Measurements from ENCODE around the gene PCTP.

Gene PCTP

GRCh38 chr17:55793272-55793671 is 42.4 kb downstream of the PCTP start:
- Mint-ChIP-seq H3K4me1 (no peaks in the 10 kb centered on the region), H3K4me3 (no peak overlapping the region), H3K9me3 (no peaks in the 10 kb centered on the region), H3K27me3 (peaks cover 11% of the 10 kb centered on the region), H3K36me3 (ENCODE audit: insufficient read depth) (no peaks in the 10 kb centered on the region), H3K27ac (ENCODE audit: low read depth) (no peak overlapping the region)
- no peak for DNase-seq (ENCODE audit: low spot score in 2 of 2)
- no peak for ATAC-seq (replicated peaks; ENCODE audit: extremely low read depth, poor library complexity, severe bottlenecking)

- DNase-seq (ENCODE audit: low spot score in 2 of 2) (no peak), ATAC-seq (replicated peaks; ENCODE audit: extremely low read depth, poor library complexity, severe bottlenecking) (no peak)
- Mint-ChIP-seq H3K27me3 (peaks cover 2% of the 10 kb centered on the region), H3K4me3 (no peak overlapping the region), H3K27ac (ENCODE audit: low read depth) (no peak overlapping the region), H3K36me3 (ENCODE audit: insufficient read depth) (no peaks in the 10 kb centered on the region), H3K9me3 (no peaks in the 10 kb centered on the region), H3K4me1 (no peaks in the 10 kb centered on the region)
Measured at GRCh38 chr17:55794725-55795482, 44.1 kb downstream of the PCTP start.

GRCh38 chr17:55806745-55807495 is 56.1 kb downstream of the PCTP start:
- Mint-ChIP-seq H3K36me3 (ENCODE audit: insufficient read depth) (no peaks in the 10 kb centered on the region), H3K4me3 (no peak overlapping the region), H3K27ac (ENCODE audit: low read depth) (no peak overlapping the region), H3K4me1 (no peaks in the 10 kb centered on the region), H3K27me3 (peaks cover 2% of the 10 kb centered on the region), H3K9me3 (no peaks in the 10 kb centered on the region)
- ATAC-seq (replicated peaks; ENCODE audit: extremely low read depth, poor library complexity, severe bottlenecking) (no peak), DNase-seq (ENCODE audit: low spot score in 2 of 2) (no peak)

- Mint-ChIP-seq H3K36me3 (ENCODE audit: insufficient read depth) (no peaks in the 10 kb centered on the region), H3K9me3 (no peaks in the 10 kb centered on the region), H3K27me3 (peaks cover 24% of the 10 kb centered on the region), H3K4me3 (no peak overlapping the region), H3K4me1 (no peaks in the 10 kb centered on the region), H3K27ac (ENCODE audit: low read depth) (no peak overlapping the region)
- DNase-seq (ENCODE audit: low spot score in 2 of 2) (no peak), ATAC-seq (replicated peaks; ENCODE audit: extremely low read depth, poor library complexity, severe bottlenecking) (no peak)
Measured at GRCh38 chr17:55811536-55811935, 60.7 kb downstream of the PCTP start.

GRCh38 chr17:55812323-55812722 is 61.5 kb downstream of the PCTP start:
- Mint-ChIP-seq H3K27me3 (peaks cover 28% of the 10 kb centered on the region), H3K4me3 (no peak overlapping the region), H3K4me1 (no peaks in the 10 kb centered on the region), H3K36me3 (ENCODE audit: insufficient read depth) (no peaks in the 10 kb centered on the region), H3K27ac (ENCODE audit: low read depth) (no peak overlapping the region), H3K9me3 (no peaks in the 10 kb centered on the region)
- DNase-seq (ENCODE audit: low spot score in 2 of 2) (no peak), ATAC-seq (replicated peaks; ENCODE audit: extremely low read depth, poor library complexity, severe bottlenecking) (no peak)

GRCh38 chr17:55813944-55814343 is 63.1 kb downstream of the PCTP start:
- no peak overlapping the region for H3K27ac Mint-ChIP-seq (ENCODE audit: low read depth)
- no peak overlapping the region for H3K4me3 Mint-ChIP-seq
- peaks cover 7% of the 10 kb centered on the region for H3K9me3 Mint-ChIP-seq
- H3K4me1 Mint-ChIP-seq: no peaks in the 10 kb centered on the region
- no peak for ATAC-seq (replicated peaks; ENCODE audit: extremely low read depth, poor library complexity, severe bottlenecking)
- peaks cover 39% of the 10 kb centered on the region for H3K27me3 Mint-ChIP-seq
- DNase-seq (ENCODE audit: low spot score in 2 of 2): no peak
- H3K36me3 Mint-ChIP-seq (ENCODE audit: insufficient read depth): no peaks in the 10 kb centered on the region

- no peaks in the 10 kb centered on the region for H3K36me3 Mint-ChIP-seq (ENCODE audit: insufficient read depth)
Measured at GRCh38 chr17:55814377-55814776, 63.5 kb downstream of the PCTP start.

GRCh38 chr17:55816532-55817396 is 65.9 kb downstream of the PCTP start:
- no peaks in the 10 kb centered on the region for H3K4me1 Mint-ChIP-seq
- peaks cover 39% of the 10 kb centered on the region for H3K27me3 Mint-ChIP-seq
- H3K4me3 Mint-ChIP-seq: no peak overlapping the region
- H3K27ac Mint-ChIP-seq (ENCODE audit: low read depth): no peak overlapping the region
- no peaks in the 10 kb centered on the region for H3K36me3 Mint-ChIP-seq (ENCODE audit: insufficient read depth)
- ATAC-seq (replicated peaks; ENCODE audit: extremely low read depth, poor library complexity, severe bottlenecking) (no peak), DNase-seq (ENCODE audit: low spot score in 2 of 2) (no peak)
- peaks cover 12% of the 10 kb centered on the region for H3K9me3 Mint-ChIP-seq

More at GRCh38 chr17:55814377-55814776, 63.5 kb downstream of the PCTP start:
- no peak for ATAC-seq (replicated peaks; ENCODE audit: extremely low read depth, poor library complexity, severe bottlenecking)
- no peaks in the 10 kb centered on the region for H3K4me1 Mint-ChIP-seq
- H3K4me3 Mint-ChIP-seq: no peak overlapping the region
- H3K9me3 Mint-ChIP-seq: peaks cover 7% of the 10 kb centered on the region
- no peak overlapping the region for H3K27ac Mint-ChIP-seq (ENCODE audit: low read depth)
- peaks cover 39% of the 10 kb centered on the region for H3K27me3 Mint-ChIP-seq
- DNase-seq (ENCODE audit: low spot score in 2 of 2): no peak

- no peak for DNase-seq (ENCODE audit: low spot score in 2 of 2)
- Mint-ChIP-seq H3K27me3 (peaks cover 39% of the 10 kb centered on the region), H3K4me3 (no peak overlapping the region), H3K36me3 (ENCODE audit: insufficient read depth) (no peaks in the 10 kb centered on the region), H3K4me1 (no peaks in the 10 kb centered on the region), H3K9me3 (peaks cover 12% of the 10 kb centered on the region), H3K27ac (ENCODE audit: low read depth) (no peak overlapping the region)
- no peak for ATAC-seq (replicated peaks; ENCODE audit: extremely low read depth, poor library complexity, severe bottlenecking)
Measured at GRCh38 chr17:55817397-55817709, 66.5 kb downstream of the PCTP start.

GRCh38 chr17:55818026-55818425 is 67.2 kb downstream of the PCTP start:
- peaks cover 12% of the 10 kb centered on the region for H3K9me3 Mint-ChIP-seq
- no peak for DNase-seq (ENCODE audit: low spot score in 2 of 2)
- no peak overlapping the region for H3K27ac Mint-ChIP-seq (ENCODE audit: low read depth)
- no peaks in the 10 kb centered on the region for H3K4me1 Mint-ChIP-seq
- no peaks in the 10 kb centered on the region for H3K36me3 Mint-ChIP-seq (ENCODE audit: insufficient read depth)
- no peak for ATAC-seq (replicated peaks; ENCODE audit: extremely low read depth, poor library complexity, severe bottlenecking)
- H3K4me3 Mint-ChIP-seq: no peak overlapping the region
- H3K27me3 Mint-ChIP-seq: peaks cover 39% of the 10 kb centered on the region

GRCh38 chr17:55818451-55819375 is 67.9 kb downstream of the PCTP start:
- Mint-ChIP-seq H3K4me3 (no peak overlapping the region), H3K27ac (ENCODE audit: low read depth) (no peak overlapping the region), H3K4me1 (no peaks in the 10 kb centered on the region), H3K27me3 (peaks cover 32% of the 10 kb centered on the region), H3K9me3 (peaks cover 12% of the 10 kb centered on the region), H3K36me3 (ENCODE audit: insufficient read depth) (no peaks in the 10 kb centered on the region)
- ATAC-seq (replicated peaks; ENCODE audit: extremely low read depth, poor library complexity, severe bottlenecking) (no peak), DNase-seq (ENCODE audit: low spot score in 2 of 2) (no peak)

GRCh38 chr17:55820675-55821074 is 69.8 kb downstream of the PCTP start:
- no peak for ATAC-seq (replicated peaks; ENCODE audit: extremely low read depth, poor library complexity, severe bottlenecking)
- Mint-ChIP-seq H3K9me3 (peaks cover 12% of the 10 kb centered on the region), H3K36me3 (ENCODE audit: insufficient read depth) (no peaks in the 10 kb centered on the region), H3K27me3 (peaks cover 23% of the 10 kb centered on the region), H3K4me3 (no peak overlapping the region), H3K27ac (ENCODE audit: low read depth) (no peak overlapping the region), H3K4me1 (no peaks in the 10 kb centered on the region)
- no peak for DNase-seq (ENCODE audit: low spot score in 2 of 2)

Measured in central memory CD8-positive, alpha-beta T cell (primary cell).